Endothelial cell of umbilical vein (primary cell): ENCODE measurements around the gene RASL10A. TPM values are rescaled to one million over a fixed set of nuclear protein-coding genes. Genes with fewer than 3 reads are reported as not detected.

Experiments used
- BruUV-seq: library from RNA; stranded (reverse); fragments of 400-500 nt; replicated peaks from 2 replicates; lab custom pipeline; 2021; lab: Mats Ljungman, UMichigan
- CTCF ChIA-PET: fragments of 300-600, 350-600 bp; sonication (Branson Sonifier 250); formaldehyde crosslinking; loops from one replicate; lab custom pipeline; 2021; ENCODE audit warnings: antibody characterized with exemption, inconsistent platforms; lab: Charles Lee
- POLR2A ChIA-PET: fragments of 300-600, 350-600 bp; sonication (Branson Sonifier 250); formaldehyde crosslinking; loops from one replicate; lab custom pipeline; 2021; ENCODE audit warnings: antibody characterized with exemption, inconsistent platforms; lab: Charles Lee
- DNase-seq: peaks from one replicate; pipeline ENCODE4 v3.0.0-alpha.2; 2011; ENCODE audit warnings: low read depth, low spot score
- FAIRE-seq: peaks from 2 replicates; lab custom pipeline; 2011; peaks lifted over from hg19 to GRCh38; lab: Jason Lieb, UNC
- H2AFZ ChIP-seq: 2 replicates; pipeline ENCODE4 v1.6.0; 2012; ENCODE audit warnings: low read depth, low read length, control low read depth, inconsistent platforms
- H3K27ac ChIP-seq: 2 replicates; pipeline ENCODE4 v1.5.1; 2011; ENCODE audit warnings: low read depth, mild to moderate bottlenecking, control low read depth, low read length, moderate library complexity; ENCODE audit not compliant: insufficient read depth
- H3K27me3 ChIP-seq, 2 experiments: 2 replicates each; pipeline versions ENCODE4 v1.6.0 to v1.6.1; 2011; ENCODE audit warnings: low read length in 2 of 2, mixed read lengths in 1 of 2; ENCODE audit not compliant: control insufficient read depth in 2 of 2, insufficient read depth in 2 of 2
- H3K36me3 ChIP-seq, 2 experiments: 2 replicates in 1 of 2; 3 replicates in 1 of 2; pipeline ENCODE4 v1.5.1; 2011; ENCODE audit warnings: low read length in 2 of 2, mild to moderate bottlenecking in 1 of 2, moderate library complexity in 1 of 2; ENCODE audit not compliant: control insufficient read depth in 2 of 2, insufficient read depth in 2 of 2; ENCODE audit errors: extremely low read depth in 1 of 2
- H3K4me1 ChIP-seq: 3 replicates; pipeline ENCODE4 v1.5.1; 2011; ENCODE audit warnings: mild to moderate bottlenecking, low read length; ENCODE audit not compliant: control insufficient read depth, insufficient read depth; ENCODE audit errors: extremely low read depth
- H3K4me2 ChIP-seq: 2 replicates; pipeline ENCODE4 v1.6.1; 2011; ENCODE audit warnings: low read length, control low read depth, mixed read lengths; ENCODE audit not compliant: insufficient read depth
- H3K4me3 ChIP-seq, 3 experiments: fragments of 200-600 bp in 1 of 3; sonication (generic), shearing (Covaris generic) in 1 of 3; replicated peaks in 1 of 3; 2 replicates each; pipeline ENCODE4 v1.5.1; 2011 to 2016; ENCODE audit warnings: control low read depth in 3 of 3, low read length in 3 of 3, mild to moderate bottlenecking in 2 of 3, inconsistent platforms in 1 of 3, low read depth in 1 of 3, moderate library complexity in 1 of 3; ENCODE audit not compliant: insufficient read depth in 1 of 3
- H3K79me2 ChIP-seq: 2 replicates; pipeline ENCODE4 v1.6.0; 2012; ENCODE audit warnings: low read length, inconsistent platforms; ENCODE audit not compliant: control insufficient read depth, insufficient read depth
- H3K9ac ChIP-seq: replicated peaks from 2 replicates; pipeline ENCODE3; 2011; ENCODE audit warnings: low read length, control low read depth; ENCODE audit not compliant: insufficient read depth; ENCODE audit errors: extremely low read depth
- H3K9me1 ChIP-seq: replicated peaks from 3 replicates; pipeline ENCODE4 v1.6.0; 2011; ENCODE audit warnings: mild to moderate bottlenecking, low read length; ENCODE audit not compliant: control insufficient read depth, insufficient read depth; ENCODE audit errors: extremely low read depth
- H3K9me3 ChIP-seq: replicated peaks from 2 replicates; pipeline ENCODE4 v1.5.1; 2012; ENCODE audit warnings: low read length, inconsistent platforms; ENCODE audit not compliant: control insufficient read depth, insufficient read depth
- H4K20me1 ChIP-seq: replicated peaks from 2 replicates; pipeline ENCODE3; 2011; ENCODE audit warnings: mild to moderate bottlenecking, low read length; ENCODE audit not compliant: control insufficient read depth, insufficient read depth; ENCODE audit errors: extremely low read depth
- EZH2 ChIP-seq: IDR thresholded peaks from 2 replicates; pipeline ENCODE4 v1.6.1; 2012; ENCODE audit warnings: borderline replicate concordance, low read depth, mild to moderate bottlenecking, moderate library complexity, low read length, inconsistent platforms; ENCODE audit not compliant: severe bottlenecking
- FOS ChIP-seq: IDR thresholded peaks from 2 replicates; pipeline ENCODE4 v1.6.1; 2011; ENCODE audit warnings: mild to moderate bottlenecking, low read length, moderate library complexity, borderline replicate concordance; ENCODE audit not compliant: insufficient read depth
- GATA2 ChIP-seq: IDR thresholded peaks from 2 replicates; pipeline ENCODE4 v1.7.0; 2011; ENCODE audit warnings: low read depth, mild to moderate bottlenecking, moderate library complexity, mixed read lengths, low read length; ENCODE audit not compliant: insufficient read length, insufficient read depth
- JUN ChIP-seq: IDR thresholded peaks from 2 replicates; pipeline ENCODE4 v1.6.1; 2011; ENCODE audit warnings: borderline replicate concordance, low read depth; ENCODE audit not compliant: insufficient read length, insufficient read depth
- MYC ChIP-seq: IDR thresholded peaks from one replicate; pipeline ENCODE4 v1.6.1; 2011; ENCODE audit warnings: mild to moderate bottlenecking, low read depth, low read length
- POLR2A ChIP-seq: IDR thresholded peaks from 2 replicates; pipeline ENCODE4 v1.6.1; 2012; ENCODE audit warnings: low read depth, mild to moderate bottlenecking, control low read depth, low read length
- POLR2AphosphoS5 ChIP-seq: IDR thresholded peaks from 2 replicates; pipeline ENCODE4 v1.6.1; 2012; ENCODE audit warnings: low read depth, mild to moderate bottlenecking, control low read depth, low read length, moderate library complexity; ENCODE audit not compliant: insufficient read depth
- dilution Hi-C: fragments of 300-500 bp; cut with MboI; formaldehyde crosslinking; loops from one replicate; pipeline ENCODE4 v1.15.0; 2019; ENCODE audit warnings: low sequenced_read_pairs; ENCODE audit not compliant: extremely low pct_ligation_motif_present
- intact Hi-C: fragments of 100-400 bp; cut with micrococcal nuclease; formaldehyde crosslinking; loops from one replicate; pipeline ENCODE4 v1.10.0; 2022
- polyA plus RNA-seq, 4 experiments: library from polyadenylated mRNA; depleted of rRNA in 3 of 4; stranded (reverse) in 3 of 4; unstranded in 1 of 4; fragments of >200 nt; gene quantifications; 2 replicates each; pipeline versions ENCODE4 v1.2.1 to v1.2.3, GENCODE V29; 2011 to 2012; ENCODE audit warnings: missing spikeins in 1 of 4
- total RNA-seq: library from RNA; stranded (reverse); gene quantifications from 2 replicates; pipeline ENCODE4 v1.2.3, GENCODE V29; 2021
- TF ChIP-seq, protein P1 (sequence below), 2 donors: IDR thresholded peaks; 1 replicate in 1 of 2; 2 replicates in 1 of 2; pipeline ENCODE4 v1.5.1; 2011; ENCODE audit warnings: low read length in 2 of 2, mild to moderate bottlenecking in 2 of 2, moderate library complexity in 2 of 2, control low read depth in 1 of 2, inconsistent platforms in 1 of 2, low read depth in 1 of 2; ENCODE audit not compliant: insufficient read depth in 1 of 2; ENCODE audit errors: extremely low read depth in 1 of 2
- TF ChIP-seq, protein P2 (sequence below): IDR thresholded peaks from 2 replicates; pipeline ENCODE4 v1.6.1; 2011; ENCODE audit not compliant: insufficient read depth, insufficient read length

RASL10A gene
- total and polyA plus RNA-seq, 2 donors (not counting 3 experiments of a cell fraction or from before 2014, with no cell fraction given): 1.1 to 1.9 TPM

DNA sequence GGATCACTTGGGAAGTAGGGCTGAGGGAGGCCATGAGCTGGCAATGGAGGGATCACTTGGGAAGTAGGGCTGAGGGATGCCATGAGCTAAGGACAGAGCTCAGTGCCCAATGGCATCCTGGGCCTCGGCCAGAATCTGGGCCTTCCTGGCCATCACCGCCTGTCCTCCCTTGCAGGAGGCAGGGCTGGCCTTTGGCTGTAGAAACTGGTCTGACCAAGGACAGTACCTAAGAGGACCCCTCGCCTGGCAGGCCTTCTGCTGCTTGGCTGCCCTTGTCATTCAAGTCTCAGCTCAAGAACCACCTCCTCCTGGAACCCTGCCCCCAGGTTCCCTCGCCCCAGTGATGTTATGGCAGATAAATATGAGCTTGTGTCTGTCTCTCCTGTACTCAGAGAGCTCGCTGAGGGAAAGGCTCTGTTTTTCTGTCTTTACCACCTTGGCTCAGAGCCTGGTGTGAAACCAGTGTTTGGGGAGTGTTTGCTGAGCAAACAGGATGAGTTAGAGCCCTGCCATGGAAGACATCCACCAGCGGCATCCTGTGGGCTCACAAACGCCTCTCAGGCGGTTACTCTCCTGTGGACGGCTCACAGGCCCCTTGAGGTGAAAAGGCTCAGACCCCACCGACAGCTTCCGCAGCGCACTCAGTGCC lies 19.3 kb upstream of the RASL10A start:
- Histone ChIP-seq H3K4me3 (no peak overlapping the region), H2AFZ (no peak overlapping the region), H3K27me3 (no peaks in the 10 kb centered on the region), H3K27ac (no peak overlapping the region), H3K79me2 (no peaks in the 10 kb centered on the region), H3K36me3 (peaks cover 5 to 67% of the 10 kb centered on the region in 2 experiments), H3K9ac (no peak overlapping the region), H4K20me1 (no peaks in the 10 kb centered on the region), H3K9me3 (no peaks in the 10 kb centered on the region), H3K4me2 (no peak overlapping the region), H3K4me1 (peaks cover 10% of the 10 kb centered on the region), H3K9me1 (no peaks in the 10 kb centered on the region)
- intact Hi-C loops: no loop called here
- POLR2A ChIA-PET: no interaction called here
- dilution Hi-C loops: no loop called here
- FAIRE-seq (no peak), DNase-seq (no peak)
- BruUV-seq: no TSS peak
- CTCF ChIA-PET: interaction anchor here (1.2 to 1.7 kb wide), 2 partner anchors 13 to 24 kb away, joined by 3 to 4 read pairs; no protein-coding TSS in a partner anchor
- TF ChIP-seq FOS (no peak), POLR2AphosphoS5 (no peak), MYC (no peak), GATA2 (no peak), EZH2 (no peak), POLR2A (no peak), JUN (no peak)
- TF ChIP-seq, protein P1, sequence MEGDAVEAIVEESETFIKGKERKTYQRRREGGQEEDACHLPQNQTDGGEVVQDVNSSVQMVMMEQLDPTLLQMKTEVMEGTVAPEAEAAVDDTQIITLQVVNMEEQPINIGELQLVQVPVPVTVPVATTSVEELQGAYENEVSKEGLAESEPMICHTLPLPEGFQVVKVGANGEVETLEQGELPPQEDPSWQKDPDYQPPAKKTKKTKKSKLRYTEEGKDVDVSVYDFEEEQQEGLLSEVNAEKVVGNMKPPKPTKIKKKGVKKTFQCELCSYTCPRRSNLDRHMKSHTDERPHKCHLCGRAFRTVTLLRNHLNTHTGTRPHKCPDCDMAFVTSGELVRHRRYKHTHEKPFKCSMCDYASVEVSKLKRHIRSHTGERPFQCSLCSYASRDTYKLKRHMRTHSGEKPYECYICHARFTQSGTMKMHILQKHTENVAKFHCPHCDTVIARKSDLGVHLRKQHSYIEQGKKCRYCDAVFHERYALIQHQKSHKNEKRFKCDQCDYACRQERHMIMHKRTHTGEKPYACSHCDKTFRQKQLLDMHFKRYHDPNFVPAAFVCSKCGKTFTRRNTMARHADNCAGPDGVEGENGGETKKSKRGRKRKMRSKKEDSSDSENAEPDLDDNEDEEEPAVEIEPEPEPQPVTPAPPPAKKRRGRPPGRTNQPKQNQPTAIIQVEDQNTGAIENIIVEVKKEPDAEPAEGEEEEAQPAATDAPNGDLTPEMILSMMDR (IDR thresholded peaks at IDR 0.05; ENCODE audit: extremely low read depth in 1 of 2, insufficient read depth in 1 of 2, low read depth in 1 of 2, low read length in 2 of 2): no peak
- TF ChIP-seq, protein P2, sequence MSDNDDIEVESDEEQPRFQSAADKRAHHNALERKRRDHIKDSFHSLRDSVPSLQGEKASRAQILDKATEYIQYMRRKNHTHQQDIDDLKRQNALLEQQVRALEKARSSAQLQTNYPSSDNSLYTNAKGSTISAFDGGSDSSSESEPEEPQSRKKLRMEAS: no peak
